ENCODE results near the gene ATP1A1. TPM values are rescaled to one million over a fixed set of nuclear protein-coding genes. Genes with fewer than 3 reads are reported as not detected.

ATP1A1 gene
- total and polyA plus RNA-seq, 2 donors (not counting 1 experiment from before 2014, with no cell fraction given) = 58.9 to 107 TPM

DNA sequence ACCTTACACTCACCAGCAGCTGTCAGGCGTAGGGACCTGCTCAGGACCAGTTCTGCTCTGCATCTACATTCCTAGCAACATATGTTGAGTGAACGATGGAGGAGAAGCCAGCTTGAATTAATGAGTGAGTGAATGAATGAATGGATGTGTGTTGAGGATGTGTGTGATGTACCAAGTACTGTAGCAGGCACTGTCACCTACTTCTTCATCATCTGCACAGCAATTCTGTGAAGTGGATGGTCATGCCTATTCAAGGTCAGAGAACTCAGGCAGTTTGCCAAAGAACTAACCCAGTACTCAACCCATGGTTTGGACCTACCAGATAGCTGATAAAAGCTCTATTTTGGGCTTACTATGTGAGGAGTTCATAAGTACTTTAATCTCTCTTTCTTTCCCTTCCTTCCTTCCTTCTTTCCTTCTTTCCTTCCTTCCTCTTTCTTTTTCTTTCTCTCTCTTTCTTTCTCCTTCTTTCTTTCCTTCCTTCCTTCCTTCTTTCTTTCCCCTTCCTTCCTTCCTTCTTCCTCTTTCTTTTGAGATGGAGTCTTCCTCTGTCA is 56.9 kb downstream of the ATP1A1 start:
- Histone ChIP-seq H3K4me2 (replicated peaks; ENCODE audit: low read depth, low read length, poor library complexity, severe bottlenecking) (no peak overlapping the region), H3K36me3 (replicated peaks in 1 of 2; ENCODE audit: control extremely low read depth in 1 of 2, control insufficient read depth in 1 of 2, extremely low read depth in 1 of 2, insufficient read depth in 2 of 2, low read length in 1 of 2) (no peaks in the 10 kb centered on the region), H3K79me2 (ENCODE audit: control insufficient read depth, insufficient read depth, low read length) (no peaks in the 10 kb centered on the region), H3K9ac (ENCODE audit: low read length) (no peak overlapping the region), H3K27ac (ENCODE audit: low read length in 2 of 2) (no peak overlapping the region), H2AFZ (ENCODE audit: insufficient read depth, low read depth, low read length, poor library complexity, severe bottlenecking) (no peak overlapping the region), H3K27me3 (replicated peaks in 1 of 4; ENCODE audit: control extremely low read depth in 1 of 4, control insufficient read depth in 3 of 4, insufficient read depth in 4 of 4, low read length in 3 of 4) (peaks cover 0 to 9% (median 0%) of the 10 kb centered on the region in 4 experiments), H3K4me3 (ENCODE audit: control extremely low read depth in 1 of 5, extremely low read depth in 1 of 5, insufficient read depth in 1 of 5, low read depth in 2 of 5, low read length in 4 of 5) (no peak overlapping the region), H3K4me1 (ENCODE audit: control insufficient read depth in 2 of 2, insufficient read depth in 2 of 2, low read length in 2 of 2) (no peaks in the 10 kb centered on the region), H3K9me3 (ENCODE audit: control extremely low read depth in 1 of 3, control insufficient read depth in 2 of 3, insufficient read depth in 1 of 3, low read length in 2 of 3) (no peaks in the 10 kb centered on the region), H4K20me1 (ENCODE audit: control insufficient read depth, insufficient read depth, low read length, poor library complexity, severe bottlenecking) (no peaks in the 10 kb centered on the region)
- H3K27me3 Mint-ChIP-seq = peaks cover 7% of the 10 kb centered on the region
- CTCF ChIA-PET = interaction anchor here (1.9 kb wide), 1 partner anchor 55 kb away, joined by 6 read pairs; no protein-coding TSS in a partner anchor
- no peak overlapping the region for H3K27ac Mint-ChIP-seq
- intact Hi-C loops (cut with micrococcal nuclease) = no loop called here
- H3K4me1 Mint-ChIP-seq = no peaks in the 10 kb centered on the region
- POLR2A ChIA-PET = no interaction called here
- no peak overlapping the region for H3K4me3 Mint-ChIP-seq
- no peak for ATAC-seq (ENCODE audit: low read depth)
- H3K9me3 Mint-ChIP-seq (ENCODE audit: insufficient read depth) = no peaks in the 10 kb centered on the region
- TF ChIP-seq, protein P1, sequence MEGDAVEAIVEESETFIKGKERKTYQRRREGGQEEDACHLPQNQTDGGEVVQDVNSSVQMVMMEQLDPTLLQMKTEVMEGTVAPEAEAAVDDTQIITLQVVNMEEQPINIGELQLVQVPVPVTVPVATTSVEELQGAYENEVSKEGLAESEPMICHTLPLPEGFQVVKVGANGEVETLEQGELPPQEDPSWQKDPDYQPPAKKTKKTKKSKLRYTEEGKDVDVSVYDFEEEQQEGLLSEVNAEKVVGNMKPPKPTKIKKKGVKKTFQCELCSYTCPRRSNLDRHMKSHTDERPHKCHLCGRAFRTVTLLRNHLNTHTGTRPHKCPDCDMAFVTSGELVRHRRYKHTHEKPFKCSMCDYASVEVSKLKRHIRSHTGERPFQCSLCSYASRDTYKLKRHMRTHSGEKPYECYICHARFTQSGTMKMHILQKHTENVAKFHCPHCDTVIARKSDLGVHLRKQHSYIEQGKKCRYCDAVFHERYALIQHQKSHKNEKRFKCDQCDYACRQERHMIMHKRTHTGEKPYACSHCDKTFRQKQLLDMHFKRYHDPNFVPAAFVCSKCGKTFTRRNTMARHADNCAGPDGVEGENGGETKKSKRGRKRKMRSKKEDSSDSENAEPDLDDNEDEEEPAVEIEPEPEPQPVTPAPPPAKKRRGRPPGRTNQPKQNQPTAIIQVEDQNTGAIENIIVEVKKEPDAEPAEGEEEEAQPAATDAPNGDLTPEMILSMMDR (IDR thresholded peaks at IDR 0.05) = no peak
- TF ChIP-seq EZH2 (IDR thresholded peaks at IDR 0.05; ENCODE audit: borderline replicate concordance, insufficient read depth, low read depth, low read length, poor library complexity, severe bottlenecking) = no peak
- WGBS (ENCODE audit: insufficient coverage) = 86% methylated on average over 1 of the region's 2 CpGs
- no peak for DNase-seq

DNA sequence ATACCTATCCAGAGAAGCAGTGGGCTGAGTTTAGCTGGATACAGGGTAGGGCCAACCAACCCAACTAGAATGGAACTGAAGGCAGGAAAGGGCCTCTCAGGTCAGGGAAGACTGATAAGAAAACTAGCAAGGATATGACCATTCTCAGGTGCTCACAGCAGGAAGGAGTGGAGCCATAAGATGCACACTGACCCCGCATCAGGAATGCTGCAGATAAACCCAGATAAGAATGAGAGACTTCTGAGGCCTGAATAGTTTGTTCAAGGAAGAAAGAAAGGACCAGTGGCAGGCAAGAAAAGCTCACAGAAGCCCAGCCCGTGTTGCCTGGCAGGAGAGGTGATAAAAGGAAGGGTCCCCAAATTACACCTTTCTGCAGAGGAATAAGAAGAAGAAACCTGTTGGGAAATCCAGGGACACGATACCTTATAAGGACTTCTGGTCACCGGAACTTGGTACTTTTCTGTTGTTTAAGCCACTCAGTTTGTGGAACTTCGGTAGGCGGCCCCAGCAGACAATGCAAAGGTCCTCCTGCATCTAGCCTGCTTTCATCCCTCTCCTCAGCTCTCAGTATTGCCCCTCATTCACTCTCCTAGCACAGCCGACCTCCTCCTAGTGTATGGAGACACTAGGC is 58.9 kb downstream of the ATP1A1 start:
- Mint-ChIP-seq H3K4me1 (no peaks in the 10 kb centered on the region), H3K4me3 (no peak overlapping the region), H3K27ac (no peak overlapping the region), H3K9me3 (ENCODE audit: insufficient read depth) (no peaks in the 10 kb centered on the region), H3K27me3 (peaks cover under 1% of the 10 kb centered on the region)
- H3K27ac ChIP-seq (ENCODE audit: low read length in 2 of 2) = no peak overlapping the region
- intact Hi-C loops (cut with micrococcal nuclease) = no loop called here
- H3K9ac ChIP-seq (ENCODE audit: low read length) = no peak overlapping the region
- ChIA-PET POLR2A (no interaction called here), CTCF (interaction anchor here (0.6 kb wide), 1 partner anchor 56 kb away, joined by 3 read pairs; no protein-coding TSS in a partner anchor)
- WGBS (ENCODE audit: insufficient coverage) = 92% methylated on average over 7 of the region's 7 CpGs
- H3K4me3 ChIP-seq (ENCODE audit: control extremely low read depth in 1 of 5, extremely low read depth in 1 of 5, insufficient read depth in 1 of 5, low read depth in 2 of 5, low read length in 4 of 5) = no peak overlapping the region
- no peaks in the 10 kb centered on the region for H3K4me1 ChIP-seq (ENCODE audit: control insufficient read depth in 2 of 2, insufficient read depth in 2 of 2, low read length in 2 of 2)
- DNase-seq = no peak
- TF ChIP-seq EZH2 (IDR thresholded peaks at IDR 0.05; ENCODE audit: borderline replicate concordance, insufficient read depth, low read depth, low read length, poor library complexity, severe bottlenecking) = no peak
- TF ChIP-seq, protein P1 (IDR thresholded peaks at IDR 0.05) = no peak
- no peak overlapping the region for H2AFZ ChIP-seq (ENCODE audit: insufficient read depth, low read depth, low read length, poor library complexity, severe bottlenecking)
- no peaks in the 10 kb centered on the region for H4K20me1 ChIP-seq (ENCODE audit: control insufficient read depth, insufficient read depth, low read length, poor library complexity, severe bottlenecking)
- H3K36me3 ChIP-seq (replicated peaks in 1 of 2; ENCODE audit: control extremely low read depth in 1 of 2, control insufficient read depth in 1 of 2, extremely low read depth in 1 of 2, insufficient read depth in 2 of 2, low read length in 1 of 2) = no peaks in the 10 kb centered on the region
- ATAC-seq (ENCODE audit: low read depth) = no peak
- no peaks in the 10 kb centered on the region for H3K9me3 ChIP-seq (ENCODE audit: control extremely low read depth in 1 of 3, control insufficient read depth in 2 of 3, insufficient read depth in 1 of 3, low read length in 2 of 3)
- H3K79me2 ChIP-seq (ENCODE audit: control insufficient read depth, insufficient read depth, low read length) = no peaks in the 10 kb centered on the region
- H3K4me2 ChIP-seq (replicated peaks; ENCODE audit: low read depth, low read length, poor library complexity, severe bottlenecking) = no peak overlapping the region
- H3K27me3 ChIP-seq (replicated peaks in 1 of 4; ENCODE audit: control extremely low read depth in 1 of 4, control insufficient read depth in 3 of 4, insufficient read depth in 4 of 4, low read length in 3 of 4) = peaks cover 0 to 5% (median 0%) of the 10 kb centered on the region in 4 experiments
